ENCODE results near the gene ZNF124.

DNA sequence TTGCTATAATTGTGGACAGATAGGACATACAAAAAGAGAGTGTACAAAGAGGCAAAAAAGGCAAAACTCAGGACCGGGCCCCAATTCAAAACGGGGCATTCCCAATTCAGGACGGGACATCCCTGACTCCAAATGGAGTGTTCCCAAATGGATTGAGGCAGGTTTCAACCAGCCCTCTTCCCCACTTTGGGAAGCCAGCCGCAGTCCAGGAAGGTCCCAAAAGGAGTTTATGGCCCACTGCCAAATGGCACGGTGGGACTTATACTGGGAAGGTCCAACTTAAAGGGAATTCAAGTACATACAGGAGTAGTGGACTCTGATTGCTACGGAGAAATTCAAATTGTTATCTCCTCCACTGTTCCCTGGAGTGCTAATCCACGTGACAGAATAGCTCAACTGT is 64.1 kb downstream of the ZNF124 start:
- TF ChIP-seq, protein P1, sequence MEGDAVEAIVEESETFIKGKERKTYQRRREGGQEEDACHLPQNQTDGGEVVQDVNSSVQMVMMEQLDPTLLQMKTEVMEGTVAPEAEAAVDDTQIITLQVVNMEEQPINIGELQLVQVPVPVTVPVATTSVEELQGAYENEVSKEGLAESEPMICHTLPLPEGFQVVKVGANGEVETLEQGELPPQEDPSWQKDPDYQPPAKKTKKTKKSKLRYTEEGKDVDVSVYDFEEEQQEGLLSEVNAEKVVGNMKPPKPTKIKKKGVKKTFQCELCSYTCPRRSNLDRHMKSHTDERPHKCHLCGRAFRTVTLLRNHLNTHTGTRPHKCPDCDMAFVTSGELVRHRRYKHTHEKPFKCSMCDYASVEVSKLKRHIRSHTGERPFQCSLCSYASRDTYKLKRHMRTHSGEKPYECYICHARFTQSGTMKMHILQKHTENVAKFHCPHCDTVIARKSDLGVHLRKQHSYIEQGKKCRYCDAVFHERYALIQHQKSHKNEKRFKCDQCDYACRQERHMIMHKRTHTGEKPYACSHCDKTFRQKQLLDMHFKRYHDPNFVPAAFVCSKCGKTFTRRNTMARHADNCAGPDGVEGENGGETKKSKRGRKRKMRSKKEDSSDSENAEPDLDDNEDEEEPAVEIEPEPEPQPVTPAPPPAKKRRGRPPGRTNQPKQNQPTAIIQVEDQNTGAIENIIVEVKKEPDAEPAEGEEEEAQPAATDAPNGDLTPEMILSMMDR (IDR thresholded peaks at IDR 0.05; ENCODE audit: low read length): no peak
- no peak for TF ChIP-seq EZH2 (IDR thresholded peaks at IDR 0.05; ENCODE audit: borderline replicate concordance, low read length)

All from OCI-LY1 (cell line).